A549 (cell line): Measurements from ENCODE around the gene NIM1K. TPM values are rescaled to one million over a fixed set of nuclear protein-coding genes. Genes with fewer than 3 reads are reported as not detected.

Experiments used
- ATAC-seq, 2 experiments: fragments of 200-7000 bp in 1 of 2; fragments of >200 bp in 1 of 2; cut with Nextera tagmentation in 1 of 2; cut with Tn5 transposase in 1 of 2; 3 replicates each; pipeline versions ENCODE4 v1.8.0 to v1.9.1; 2018 to 2020; ENCODE audit warnings: mild to moderate bottlenecking in 1 of 2, moderate library complexity in 1 of 2
- CTCF ChIA-PET: fragments of 300-600 bp; sonication (Branson Sonifier 250); formaldehyde crosslinking; extraction: SDS; loops from one replicate; lab custom pipeline; 2021; ENCODE audit warnings: antibody characterized with exemption, inconsistent platforms; lab: Yijun Ruan, JAX
- POLR2A ChIA-PET: fragments of 350-600 bp; formaldehyde crosslinking; extraction: SDS; loops from one replicate; lab custom pipeline; 2021; ENCODE audit warnings: antibody characterized with exemption, inconsistent platforms; lab: Yijun Ruan, JAX
- DNase-seq, 2 experiments: peaks; one replicate each; pipeline versions ENCODE4 v3.0.0 to v3.0.0-alpha.2; 2011 to 2016; ENCODE audit warnings: low read depth in 1 of 2, low spot score in 1 of 2
- FAIRE-seq: peaks from 2 replicates; lab custom pipeline; 2011; peaks lifted over from hg19 to GRCh38; lab: Jason Lieb, UNC
- H3K27ac ChIP-seq, 2 experiments: fragments of >200 bp; sonication (Bioruptor Twin); formaldehyde crosslinking; 3 replicates each; pipeline ENCODE4 v1.5.1; 2016 to 2017
- H3K4me1 ChIP-seq: fragments of >200 bp; sonication (Bioruptor Twin); formaldehyde crosslinking; 3 replicates; pipeline ENCODE4 v1.6.1; 2016
- H3K4me2 ChIP-seq: fragments of >200 bp; sonication (Bioruptor Twin); formaldehyde crosslinking; 3 replicates; pipeline ENCODE4 v1.6.1; 2016
- H3K4me3 ChIP-seq: fragments of >200 bp; sonication (Bioruptor Twin); formaldehyde crosslinking; 3 replicates; pipeline ENCODE4 v1.5.1; 2016
- H3K9me3 ChIP-seq: fragments of >200 bp; sonication (Bioruptor Twin); formaldehyde crosslinking; 3 replicates; pipeline ENCODE4 v1.6.1; 2016
- CEBPB ChIP-seq, 2 experiments: fragments of >200 bp in 1 of 2; sonication (Bioruptor Twin) in 1 of 2; formaldehyde crosslinking in 1 of 2; IDR thresholded peaks; 2 replicates each; pipeline ENCODE4 v1.6.1; 2012 to 2016
- CHD2 ChIP-seq: fragments of 150-350 bp; IDR thresholded peaks from 2 replicates; pipeline ENCODE4 v1.6.1; 2014; ENCODE audit warnings: low read length; ENCODE audit not compliant: partially characterized antibody
- CTCF ChIP-seq: fragments of >200 bp; sonication (Bioruptor Twin); formaldehyde crosslinking; IDR thresholded peaks from 3 replicates; pipeline ENCODE4 v1.5.1; 2016
- EHF ChIP-seq: fragments of 250-450 bp; sonication (Bioruptor Pico); IDR thresholded peaks from 2 replicates; pipeline ENCODE4 v1.5.0; 2020; ENCODE audit warnings: mild to moderate bottlenecking
- EHMT2 ChIP-seq: fragments of 200-600 bp; sonication (generic); IDR thresholded peaks from 2 replicates; pipeline ENCODE4 v1.6.1; 2016; ENCODE audit warnings: antibody characterized with exemption, low read depth, mild to moderate bottlenecking, moderate library complexity
- ELK1 ChIP-seq: fragments of 150-350 bp; IDR thresholded peaks from 2 replicates; pipeline ENCODE4 v1.6.1; 2014; ENCODE audit warnings: low read depth, mild to moderate bottlenecking, low read length
- ESRRA ChIP-seq: fragments of 150-350 bp; IDR thresholded peaks from 2 replicates; pipeline ENCODE4 v1.6.1; 2014; ENCODE audit warnings: mild to moderate bottlenecking, low read length, borderline replicate concordance
- FOSB ChIP-seq: fragments of 250-450 bp; sonication (Bioruptor Pico); IDR thresholded peaks from 2 replicates; pipeline ENCODE4 v1.5.0; 2020; ENCODE audit warnings: mild to moderate bottlenecking, moderate library complexity
- FOXS1 ChIP-seq: fragments of 250-450 bp; sonication (Bioruptor Pico); IDR thresholded peaks from 2 replicates; pipeline ENCODE4 v1.5.0; 2020; ENCODE audit warnings: mild to moderate bottlenecking, moderate library complexity
- GATA3 ChIP-seq: IDR thresholded peaks from 2 replicates; pipeline ENCODE4 v1.6.1; 2012; ENCODE audit warnings: borderline replicate concordance
- HEYL ChIP-seq: fragments of 250-450 bp; sonication (Bioruptor Pico); IDR thresholded peaks from 2 replicates; pipeline ENCODE4 v1.8.0; 2021; ENCODE audit warnings: mild to moderate bottlenecking, moderate library complexity
- JUN ChIP-seq, 2 experiments: fragments of >200 bp; sonication (Bioruptor Twin); formaldehyde crosslinking; IDR thresholded peaks; 2 replicates in 1 of 2; 3 replicates in 1 of 2; pipeline ENCODE4 v1.6.1; 2016 to 2017
- JUNB ChIP-seq: fragments of >200 bp; sonication (Bioruptor Twin); formaldehyde crosslinking; IDR thresholded peaks from 2 replicates; pipeline ENCODE4 v1.6.1; 2016
- MYC ChIP-seq: IDR thresholded peaks from 2 replicates; pipeline ENCODE4 v1.6.1; 2012; ENCODE audit warnings: mild to moderate bottlenecking, inconsistent platforms, low read length, improper control_type of control experiment, borderline replicate concordance
- NPAS2 ChIP-seq: fragments of 250-450 bp; sonication (Bioruptor Pico); IDR thresholded peaks from 2 replicates; pipeline ENCODE4 v1.8.0; 2022; ENCODE audit warnings: mild to moderate bottlenecking, moderate library complexity, borderline replicate concordance
- RARB ChIP-seq: fragments of 250-450 bp; sonication (Bioruptor Pico); IDR thresholded peaks from 2 replicates; pipeline ENCODE4 v1.8.0; 2021; ENCODE audit warnings: mild to moderate bottlenecking, moderate library complexity
- RCOR1 ChIP-seq: fragments of 150-350 bp; IDR thresholded peaks from 2 replicates; pipeline ENCODE4 v1.6.1; 2014; ENCODE audit warnings: antibody characterized with exemption, low read length, low read depth
- RNF2 ChIP-seq: fragments of 200-600 bp; sonication (generic); IDR thresholded peaks from 2 replicates; pipeline ENCODE4 v1.6.1; 2016; ENCODE audit warnings: low read depth, mild to moderate bottlenecking, antibody characterized with exemption, moderate library complexity, borderline replicate concordance
- TP53 ChIP-seq: fragments of 250-450 bp; sonication (Bioruptor Pico); IDR thresholded peaks from 2 replicates; pipeline ENCODE4 v1.5.0; 2021; ENCODE audit warnings: mild to moderate bottlenecking, moderate library complexity
- ZNF302 ChIP-seq: fragments of 250-450 bp; sonication (Bioruptor Pico); IDR thresholded peaks from 2 replicates; pipeline ENCODE4 v1.9.0; 2021; ENCODE audit warnings: inconsistent platforms, mild to moderate bottlenecking, moderate library complexity
- WGBS: methylation state at CpG from one replicate; pipeline ENCODE4 v1.1.6; 2017; ENCODE audit errors: missing lambda C conversion rate; 5-methylcytosine and 5-hydroxymethylcytosine counted together
- polyA plus RNA-seq, 4 experiments: library from polyadenylated mRNA; depleted of rRNA in 3 of 4; stranded (reverse); fragments of >200 nt; fragmentation: RNase III in 1 of 4; extraction: RNeasy Plus Mini Kit Qiagen cat#74134 plus additional on column Dnase treatment in 1 of 4; gene quantifications; 2 replicates in 3 of 4; 3 replicates in 1 of 4; pipeline ENCODE4 v1.2.3, GENCODE V29; 2011 to 2017
- TF ChIP-seq, protein P1 (sequence below): IDR thresholded peaks from 2 replicates; pipeline ENCODE4 v1.6.1; 2012; ENCODE audit warnings: low read depth, borderline replicate concordance

Gene NIM1K
- polyA plus RNA-seq, 2 of the 4 experiments (the other 2 are of a cell fraction): 0.06 to 0.23 TPM

- Histone ChIP-seq H3K4me3 (no peak overlapping the region), H3K4me2 (peak overlapping the region; percentile 94; the same call in 2 of the 3 replicates), H3K9me3 (no peaks in the 10 kb centered on the region), H3K4me1 (peaks cover 57% of the 10 kb centered on the region), H3K27ac (no peak overlapping the region)
- DNase-seq (no peak), ATAC-seq (no peak), FAIRE-seq (no peak)
- ChIA-PET POLR2A (no interaction called here), CTCF (interaction anchor here (1.8 kb wide), 1 partner anchor 80 kb away, joined by 5 read pairs; no protein-coding TSS in a partner anchor)
- TF ChIP-seq EHMT2 (no peak), ELK1 (no peak), ESRRA (no peak), TP53 (no peak), NPAS2 (CRISPR knock-in tag) (no peak)
- TF ChIP-seq, protein P1, sequence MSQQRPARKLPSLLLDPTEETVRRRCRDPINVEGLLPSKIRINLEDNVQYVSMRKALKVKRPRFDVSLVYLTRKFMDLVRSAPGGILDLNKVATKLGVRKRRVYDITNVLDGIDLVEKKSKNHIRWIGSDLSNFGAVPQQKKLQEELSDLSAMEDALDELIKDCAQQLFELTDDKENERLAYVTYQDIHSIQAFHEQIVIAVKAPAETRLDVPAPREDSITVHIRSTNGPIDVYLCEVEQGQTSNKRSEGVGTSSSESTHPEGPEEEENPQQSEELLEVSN: no peak
These were observed 117.6 kb downstream of the NIM1K start for GRCh38 chr5:43309637-43310036.

GRCh38 chr5:43312076-43312661 lies 120.1 kb downstream of the NIM1K start:
- no peak for FAIRE-seq
- Histone ChIP-seq H3K4me2 (peak overlapping the region; percentile 94), H3K4me3 (peak overlapping the region; percentile 88), H3K27ac (peak overlapping the region; percentile 87 to 90), H3K9me3 (no peaks in the 10 kb centered on the region), H3K4me1 (peaks cover 65% of the 10 kb centered on the region)
- no peak for DNase-seq
- POLR2A ChIA-PET: interaction anchor here (0.5 to 3.0 kb wide), 4 partner anchors 165 to 203 kb away, joined by 5 to 29 read pairs (median 17); partner anchors contain the start of genes C5orf34, TMEM267 and ZNF131
- 22% methylated on average over 6 of the region's 6 CpGs for WGBS
- CTCF ChIA-PET: interaction anchor here (0.6 to 3.8 kb wide), 6 partner anchors 9 to 204 kb away, joined by 3 to 32 read pairs (median 5); partner anchors contain the start of genes NIM1K and ZNF131
- ATAC-seq: no peak
- no peak for TF ChIP-seq FOXS1
- no peak for TF ChIP-seq FOSB
- no peak for TF ChIP-seq HEYL
- TF ChIP-seq EHMT2: no peak
- TF ChIP-seq CEBPB (IDR thresholded peaks at IDR 0.05): no peak
- no peak for TF ChIP-seq RNF2
- TF ChIP-seq RCOR1: no peak
- TF ChIP-seq CHD2: no peak
- TF ChIP-seq JUNB: no peak
- TF ChIP-seq ZNF302: no peak
- no peak for TF ChIP-seq JUN (IDR thresholded peaks at IDR 0.05)
- TF ChIP-seq MYC: no peak
- TF ChIP-seq CTCF: no peak

DNA sequence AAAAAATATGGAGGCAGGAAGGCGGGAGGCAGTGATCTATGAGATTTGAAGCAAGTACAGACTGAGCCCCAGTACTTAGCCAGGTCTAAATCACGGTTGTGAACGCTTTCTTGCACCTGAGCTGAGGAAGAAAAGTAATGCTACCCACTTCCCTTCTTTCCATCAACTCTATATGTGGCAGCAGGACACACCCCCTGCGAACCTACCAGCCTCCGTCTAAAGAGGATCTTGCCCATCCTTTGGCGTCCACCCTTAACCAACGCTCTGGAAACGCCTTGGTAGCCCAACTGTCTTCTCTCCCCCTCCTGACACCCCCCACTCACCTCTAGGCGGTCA lies 120.6 kb downstream of the NIM1K start:
- TF ChIP-seq TP53: no peak
- TF ChIP-seq RARB (CRISPR knock-in tag): no peak
- TF ChIP-seq HEYL: no peak
- no peak for TF ChIP-seq CTCF
- no peak for TF ChIP-seq EHF (CRISPR knock-in tag)
- TF ChIP-seq GATA3: no peak
- Histone ChIP-seq H3K27ac (peak overlapping the region; percentile 87 to 90), H3K4me2 (peak overlapping the region; percentile 94), H3K4me3 (peak overlapping the region; percentile 88), H3K9me3 (no peaks in the 10 kb centered on the region), H3K4me1 (peaks cover 63% of the 10 kb centered on the region)
- POLR2A ChIA-PET: interaction anchor here (0.5 to 3.0 kb wide), 7 partner anchors 77 to 248 kb away, joined by 3 to 29 read pairs (median 5); partner anchors contain the start of genes C5orf34, TMEM267 and ZNF131
- whole genome bisulfite sequencing: 3% methylated on average over 9 of the region's 9 CpGs
- CTCF ChIA-PET: interaction anchor here (0.7 to 3.8 kb wide), 7 partner anchors 9 to 208 kb away, joined by 3 to 32 read pairs (median 4); partner anchors contain the start of gene ZNF131
- DNase-seq (peak in 1 of 2 experiments; percentile 17), FAIRE-seq (no peak), ATAC-seq (peak; percentile 11 to 17)
